ENCODE measurements around the gene GMFB.

The GMFB gene

GRCh38 chr14:54467280-54467679 lies 21.5 kb downstream of the GMFB start:
- no peak for ATAC-seq
- TF ChIP-seq ISL1 (CRISPR knock-in tag; IDR thresholded peaks at IDR 0.05) (no peak), ZFP30 (CRISPR knock-in tag; IDR thresholded peaks at IDR 0.05) (no peak), PATZ1 (CRISPR knock-in tag; IDR thresholded peaks at IDR 0.05; ENCODE audit: borderline replicate concordance) (no peak), ZNF565 (CRISPR knock-in tag; conservative IDR thresholded peaks at IDR 0.05; ENCODE audit: low read depth) (no peak), ESRRG (CRISPR knock-in tag; IDR thresholded peaks at IDR 0.05) (no peak), RARB (CRISPR knock-in tag; IDR thresholded peaks at IDR 0.05) (no peak), OSR1 (CRISPR knock-in tag; IDR thresholded peaks at IDR 0.05) (no peak), CSDC2 (CRISPR knock-in tag; IDR thresholded peaks at IDR 0.05) (no peak), CSRNP3 (CRISPR knock-in tag; IDR thresholded peaks at IDR 0.05) (no peak), TOX (CRISPR knock-in tag; IDR thresholded peaks at IDR 0.05; ENCODE audit: borderline replicate concordance) (no peak)

- TF ChIP-seq BACH2 (CRISPR knock-in tag; IDR thresholded peaks at IDR 0.05; ENCODE audit: borderline replicate concordance): no peak
- TF ChIP-seq ZNF565 (CRISPR knock-in tag; conservative IDR thresholded peaks at IDR 0.05; ENCODE audit: low read depth): no peak
- TF ChIP-seq CREB5 (CRISPR knock-in tag; IDR thresholded peaks at IDR 0.05; ENCODE audit: low read depth): no peak
- TF ChIP-seq ISL1 (CRISPR knock-in tag; IDR thresholded peaks at IDR 0.05): no peak
- no peak for TF ChIP-seq OSR1 (CRISPR knock-in tag; IDR thresholded peaks at IDR 0.05)
- no peak for TF ChIP-seq PATZ1 (CRISPR knock-in tag; IDR thresholded peaks at IDR 0.05; ENCODE audit: borderline replicate concordance)
- TF ChIP-seq ZC3H10 (CRISPR knock-in tag; IDR thresholded peaks at IDR 0.05): no peak
- no peak; the same call in 2 of the 3 replicates for ATAC-seq
Measured at GRCh38 chr14:54465654-54466053, 23.1 kb downstream of the GMFB start.

- no peak for ATAC-seq
- TF ChIP-seq BACH2 (CRISPR knock-in tag; IDR thresholded peaks at IDR 0.05; ENCODE audit: borderline replicate concordance) (no peak), POU6F1 (CRISPR knock-in tag; IDR thresholded peaks at IDR 0.05; ENCODE audit: borderline replicate concordance, low read depth) (no peak), ZC3H10 (CRISPR knock-in tag; IDR thresholded peaks at IDR 0.05) (no peak), ISL1 (CRISPR knock-in tag; IDR thresholded peaks at IDR 0.05) (no peak), ZFP3 (CRISPR knock-in tag; IDR thresholded peaks at IDR 0.05) (no peak), ARNTL (CRISPR knock-in tag; IDR thresholded peaks at IDR 0.05; ENCODE audit: borderline replicate concordance, low read depth) (no peak), CSDC2 (CRISPR knock-in tag; IDR thresholded peaks at IDR 0.05) (no peak), TOX (CRISPR knock-in tag; IDR thresholded peaks at IDR 0.05; ENCODE audit: borderline replicate concordance) (no peak), SNAI2 (CRISPR knock-in tag; IDR thresholded peaks at IDR 0.05) (no peak), PPARA (CRISPR knock-in tag; IDR thresholded peaks at IDR 0.05; ENCODE audit: borderline replicate concordance) (no peak), CSRNP3 (CRISPR knock-in tag; IDR thresholded peaks at IDR 0.05) (no peak), PATZ1 (CRISPR knock-in tag; IDR thresholded peaks at IDR 0.05; ENCODE audit: borderline replicate concordance) (no peak), RARB (CRISPR knock-in tag; IDR thresholded peaks at IDR 0.05) (no peak), CREB5 (CRISPR knock-in tag; IDR thresholded peaks at IDR 0.05; ENCODE audit: low read depth) (no peak), ZFP30 (CRISPR knock-in tag; IDR thresholded peaks at IDR 0.05) (no peak), ZNF565 (CRISPR knock-in tag; conservative IDR thresholded peaks at IDR 0.05; ENCODE audit: low read depth) (no peak)
Measured at GRCh38 chr14:54462048-54462447, 26.7 kb downstream of the GMFB start.

Data from SK-N-SH treated with all-trans-retinoic acid at 6 μM for 48 hours (cell line).